ENCODE results near the gene HNRNPU. TPM values are rescaled to one million over a fixed set of nuclear protein-coding genes. Genes with fewer than 3 reads are reported as not detected.

Gene HNRNPU
- total RNA-seq, 5 donors from 2014 or later (not counting 1 experiment from before 2014, with no cell fraction given) = 302 to 498 (median 321) TPM

Other genes with a start within 250 kb of the HNRNPU start
- 10 to 100 TPM; 17.0 to 20.9 (median 17.8) TPM for gene DESI2, start 211.4 kb downstream of the HNRNPU start, total RNA-seq
- gene COX20, start 28.9 kb downstream of the HNRNPU start, total RNA-seq = 10 to 100 TPM; 17.0 to 32.0 (median 27.5) TPM